Measurements from ENCODE around the gene ZNF487. TPM values are rescaled to one million over a fixed set of nuclear protein-coding genes. Genes with fewer than 3 reads are reported as not detected.

Gene ZNF487
- total and polyA plus RNA-seq, 10 of the 15 experiments (the other 5 are each of a cell fraction or from before 2014, with no cell fraction given) = 0.74 to 2.1 (median 1.1) TPM

DNA sequence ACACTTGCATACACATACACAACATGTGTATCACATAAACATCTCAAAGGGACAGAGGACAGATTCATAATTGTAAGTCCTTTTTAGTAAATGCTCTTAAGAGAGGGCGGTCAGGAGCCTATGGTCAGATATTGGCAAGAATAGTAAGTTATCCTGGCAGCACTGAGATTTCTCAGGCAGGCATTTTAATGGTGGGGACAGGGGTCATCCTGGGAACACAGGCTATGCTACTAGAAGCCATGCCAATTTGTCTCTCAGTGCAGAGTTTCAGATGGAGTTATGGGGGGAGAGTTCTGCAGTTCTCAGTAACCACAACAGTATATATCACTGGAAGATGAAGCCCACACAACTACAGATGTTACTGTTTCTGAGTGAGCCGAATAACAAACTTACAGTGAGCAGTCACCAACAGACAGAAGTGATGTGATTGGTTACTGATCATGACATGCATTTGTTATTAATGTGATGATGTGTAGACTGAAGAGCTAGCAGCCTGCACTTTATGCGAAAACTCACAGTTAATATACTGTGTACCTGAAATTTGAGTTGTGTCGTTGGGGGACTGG lies 16.4 kb downstream of the ZNF487 start (continued):
- TF ChIP-seq, protein P1, sequence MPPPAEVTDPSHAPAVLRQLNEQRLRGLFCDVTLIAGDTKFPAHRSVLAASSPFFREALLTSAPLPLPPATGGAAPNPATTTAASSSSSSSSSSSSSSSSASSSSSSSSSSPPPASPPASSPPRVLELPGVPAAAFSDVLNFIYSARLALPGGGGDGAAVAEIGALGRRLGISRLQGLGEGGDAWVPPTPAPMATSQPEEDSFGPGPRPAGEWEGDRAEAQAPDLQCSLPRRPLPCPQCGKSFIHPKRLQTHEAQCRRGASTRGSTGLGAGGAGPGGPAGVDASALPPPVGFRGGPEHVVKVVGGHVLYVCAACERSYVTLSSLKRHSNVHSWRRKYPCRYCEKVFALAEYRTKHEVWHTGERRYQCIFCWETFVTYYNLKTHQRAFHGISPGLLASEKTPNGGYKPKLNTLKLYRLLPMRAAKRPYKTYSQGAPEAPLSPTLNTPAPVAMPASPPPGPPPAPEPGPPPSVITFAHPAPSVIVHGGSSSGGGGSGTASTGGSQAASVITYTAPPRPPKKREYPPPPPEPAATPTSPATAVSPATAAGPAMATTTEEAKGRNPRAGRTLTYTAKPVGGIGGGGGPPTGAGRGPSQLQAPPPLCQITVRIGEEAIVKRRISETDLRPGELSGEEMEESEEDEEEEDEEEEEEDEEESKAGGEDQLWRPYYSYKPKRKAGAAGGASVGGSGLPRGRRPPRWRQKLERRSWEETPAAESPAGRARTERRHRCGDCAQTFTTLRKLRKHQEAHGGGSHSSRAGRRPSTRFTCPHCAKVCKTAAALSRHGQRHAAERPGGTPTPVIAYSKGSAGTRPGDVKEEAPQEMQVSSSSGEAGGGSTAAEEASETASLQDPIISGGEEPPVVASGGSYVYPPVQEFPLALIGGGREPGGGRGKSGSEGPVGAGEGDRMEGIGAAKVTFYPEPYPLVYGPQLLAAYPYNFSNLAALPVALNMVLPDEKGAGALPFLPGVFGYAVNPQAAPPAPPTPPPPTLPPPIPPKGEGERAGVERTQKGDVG (CRISPR knock-in tag; IDR thresholded peaks at IDR 0.05) = no peak
- peak; percentile 49; the same call in 1 of the 2 replicates for TF ChIP-seq CREM (IDR thresholded peaks at IDR 0.05; ENCODE audit: low read depth)
- TF ChIP-seq PBX3 (IDR thresholded peaks at IDR 0.05; ENCODE audit: insufficient replicate concordance, low read depth, low read length) = no peak
- TF ChIP-seq NR2F1 (conservative IDR thresholded peaks at IDR 0.05) = no peak
- TF ChIP-seq SKIL (IDR thresholded peaks at IDR 0.05; ENCODE audit: low read depth, poor library complexity, severe bottlenecking) = no peak
- TF ChIP-seq NFYB (IDR thresholded peaks at IDR 0.05; ENCODE audit: insufficient read depth, low read depth, low read length) = peak; percentile 61; the same call in 1 of the 2 replicates
- no peak for TF ChIP-seq FOXM1 (IDR thresholded peaks at IDR 0.05; ENCODE audit: low read depth, low read length)
- no peak for TF ChIP-seq HCFC1 (IDR thresholded peaks at IDR 0.05; ENCODE audit: low read length)
- peak; percentile 44; the same call in 1 of the 2 replicates for TF ChIP-seq YY1 (IDR thresholded peaks at IDR 0.05; ENCODE audit: low read depth, low read length)
- no peak for TF ChIP-seq MEF2A (IDR thresholded peaks at IDR 0.05; ENCODE audit: insufficient read depth, low read depth, low read length)
- TF ChIP-seq, protein P2, sequence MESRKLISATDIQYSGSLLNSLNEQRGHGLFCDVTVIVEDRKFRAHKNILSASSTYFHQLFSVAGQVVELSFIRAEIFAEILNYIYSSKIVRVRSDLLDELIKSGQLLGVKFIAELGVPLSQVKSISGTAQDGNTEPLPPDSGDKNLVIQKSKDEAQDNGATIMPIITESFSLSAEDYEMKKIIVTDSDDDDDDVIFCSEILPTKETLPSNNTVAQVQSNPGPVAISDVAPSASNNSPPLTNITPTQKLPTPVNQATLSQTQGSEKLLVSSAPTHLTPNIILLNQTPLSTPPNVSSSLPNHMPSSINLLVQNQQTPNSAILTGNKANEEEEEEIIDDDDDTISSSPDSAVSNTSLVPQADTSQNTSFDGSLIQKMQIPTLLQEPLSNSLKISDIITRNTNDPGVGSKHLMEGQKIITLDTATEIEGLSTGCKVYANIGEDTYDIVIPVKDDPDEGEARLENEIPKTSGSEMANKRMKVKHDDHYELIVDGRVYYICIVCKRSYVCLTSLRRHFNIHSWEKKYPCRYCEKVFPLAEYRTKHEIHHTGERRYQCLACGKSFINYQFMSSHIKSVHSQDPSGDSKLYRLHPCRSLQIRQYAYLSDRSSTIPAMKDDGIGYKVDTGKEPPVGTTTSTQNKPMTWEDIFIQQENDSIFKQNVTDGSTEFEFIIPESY (IDR thresholded peaks at IDR 0.05) = no peak
- no peak for TF ChIP-seq SUZ12 (IDR thresholded peaks at IDR 0.05; ENCODE audit: unreplicated experiment)
- no peak for TF ChIP-seq ZNF622 (IDR thresholded peaks at IDR 0.05)
- no peak for TF ChIP-seq MTA2 (IDR thresholded peaks at IDR 0.05; ENCODE audit: low read depth)
- TF ChIP-seq TCF3 (IDR thresholded peaks at IDR 0.05; ENCODE audit: borderline replicate concordance, insufficient read depth, low read depth, low read length) = no peak
- no peak for TF ChIP-seq CBX3 (IDR thresholded peaks at IDR 0.05; ENCODE audit: borderline replicate concordance, low read depth)
- TF ChIP-seq CREB1 (IDR thresholded peaks at IDR 0.05; ENCODE audit: low read depth) = peak; percentile 57
- no peak for TF ChIP-seq BCL11A (IDR thresholded peaks at IDR 0.05; ENCODE audit: low read depth, low read length)
- TF ChIP-seq ESRRA (IDR thresholded peaks at IDR 0.05; ENCODE audit: low read length) = no peak
- no peak for TF ChIP-seq HDAC6 (IDR thresholded peaks at IDR 0.05; ENCODE audit: unreplicated experiment)
- no peak for TF ChIP-seq TCF7 (IDR thresholded peaks at IDR 0.05; ENCODE audit: borderline replicate concordance)
- TF ChIP-seq, protein P3, sequence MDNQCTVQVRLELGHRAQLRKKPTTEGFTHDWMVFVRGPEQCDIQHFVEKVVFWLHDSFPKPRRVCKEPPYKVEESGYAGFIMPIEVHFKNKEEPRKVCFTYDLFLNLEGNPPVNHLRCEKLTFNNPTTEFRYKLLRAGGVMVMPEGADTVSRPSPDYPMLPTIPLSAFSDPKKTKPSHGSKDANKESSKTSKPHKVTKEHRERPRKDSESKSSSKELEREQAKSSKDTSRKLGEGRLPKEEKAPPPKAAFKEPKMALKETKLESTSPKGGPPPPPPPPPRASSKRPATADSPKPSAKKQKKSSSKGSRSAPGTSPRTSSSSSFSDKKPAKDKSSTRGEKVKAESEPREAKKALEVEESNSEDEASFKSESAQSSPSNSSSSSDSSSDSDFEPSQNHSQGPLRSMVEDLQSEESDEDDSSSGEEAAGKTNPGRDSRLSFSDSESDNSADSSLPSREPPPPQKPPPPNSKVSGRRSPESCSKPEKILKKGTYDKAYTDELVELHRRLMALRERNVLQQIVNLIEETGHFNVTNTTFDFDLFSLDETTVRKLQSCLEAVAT (IDR thresholded peaks at IDR 0.05) = no peak

Measured in GM12878 (cell line).